ENCODE data around the gene NEMP1. TPM values are rescaled to one million over a fixed set of nuclear protein-coding genes. Genes with fewer than 3 reads are reported as not detected.
"Not testable (repeated sequence)": the region's sequence is repeated elsewhere in the genome, so short reads cannot be mapped to it uniquely, and the experiment has no call there.

NEMP1 gene
- total RNA-seq, result 77.0 and 80.6 TPM in 2 replicates

GRCh38 chr12:57078519-57079404 lies at the start of gene NEMP1:
Gene NEMP1, minus strand, starts transcription at chr12:57078791. Its CDS starts 46 bp downstream, at chr12:57078745.
- Mint-ChIP-seq H3K4me3 (peak within 1 kb of the TSS; percentile 100), H3K9me3 (no peaks in the 10 kb centered on the region), H3K4me1 (peaks cover 16% of the 10 kb centered on the region), H3K36me3 (ENCODE audit: low read depth) (peaks cover 18% of the 10 kb centered on the region), H3K27me3 (no peaks in the 10 kb centered on the region), H3K27ac (peak within 1 kb of the TSS; percentile 99)
- intact Hi-C loops (cut with micrococcal nuclease), result loop anchor here (1.0 to 2.0 kb wide), 4 partner anchors 9 to 14 kb away; no protein-coding TSS in a partner anchor
- peak; percentile 99 for DNase-seq

- H3K27ac Mint-ChIP-seq, result peak within 1 kb of the TSS; percentile 69
- peaks cover 5% of the 10 kb centered on the region for H3K36me3 Mint-ChIP-seq (ENCODE audit: low read depth)
- peaks cover 7% of the 10 kb centered on the region for H3K9me3 Mint-ChIP-seq
- H3K27me3 Mint-ChIP-seq, result peaks cover 59% of the 10 kb centered on the region
- peak within 1 kb of the TSS; percentile 88 for H3K4me3 Mint-ChIP-seq
- intact Hi-C loops (cut with micrococcal nuclease), result loop anchor here (1.0 kb wide), 1 partner anchor 17 kb away; the partner anchor contains the start of gene STAT6
- DNase-seq, result peak; percentile 92
- peaks cover 8% of the 10 kb centered on the region for H3K4me1 Mint-ChIP-seq
These were observed 49.3 kb upstream of the NEMP1 start, which contains the start of gene LRP1 for GRCh38 chr12:57127726-57128518. Gene LRP1, plus strand, starts transcription at chr12:57128483. Its CDS starts 482 bp downstream, at chr12:57128965.

GRCh38 chr12:57127101-57127725 lies 48.6 kb upstream of the NEMP1 start:
- Mint-ChIP-seq H3K4me3 (peak overlapping the region; percentile 88), H3K9me3 (peaks cover 7% of the 10 kb centered on the region), H3K27me3 (peaks cover 54% of the 10 kb centered on the region), H3K27ac (peak overlapping the region; percentile 31), H3K36me3 (ENCODE audit: low read depth) (peaks cover 5% of the 10 kb centered on the region), H3K4me1 (peaks cover 8% of the 10 kb centered on the region)
- peak; percentile 89 for DNase-seq
- intact Hi-C loops (cut with micrococcal nuclease), result loop anchor here (1.0 kb wide), 1 partner anchor 16 kb away; the partner anchor contains the start of gene STAT6

GRCh38 chr12:57126561-57126960 lies 48.0 kb upstream of the NEMP1 start:
- Mint-ChIP-seq H3K36me3 (ENCODE audit: low read depth) (peaks cover 5% of the 10 kb centered on the region), H3K27me3 (peaks cover 51% of the 10 kb centered on the region), H3K27ac (no peak overlapping the region), H3K4me3 (peak overlapping the region; percentile 36), H3K4me1 (peaks cover 8% of the 10 kb centered on the region), H3K9me3 (peaks cover 7% of the 10 kb centered on the region)
- intact Hi-C loops (cut with micrococcal nuclease), result no loop called here
- DNase-seq, result no peak

GRCh38 chr12:57126061-57126460 lies 47.5 kb upstream of the NEMP1 start:
- Mint-ChIP-seq H3K27me3 (peaks cover 46% of the 10 kb centered on the region), H3K9me3 (peaks cover 7% of the 10 kb centered on the region), H3K36me3 (ENCODE audit: low read depth) (peaks cover 5% of the 10 kb centered on the region), H3K27ac (no peak overlapping the region), H3K4me1 (peaks cover 8% of the 10 kb centered on the region), H3K4me3 (no peak overlapping the region)
- DNase-seq, result no peak
- intact Hi-C loops (cut with micrococcal nuclease), result no loop called here

GRCh38 chr12:57124261-57124877 lies 45.8 kb upstream of the NEMP1 start:
- Mint-ChIP-seq H3K4me1 (peaks cover 4% of the 10 kb centered on the region), H3K9me3 (peaks cover 7% of the 10 kb centered on the region), H3K4me3 (no peak overlapping the region), H3K27me3 (peaks cover 31% of the 10 kb centered on the region), H3K36me3 (ENCODE audit: low read depth) (peaks cover 5% of the 10 kb centered on the region), H3K27ac (no peak overlapping the region)
- intact Hi-C loops (cut with micrococcal nuclease), result loop anchor here (1.0 to 2.0 kb wide), 2 partner anchors 48 to 59 kb away; no protein-coding TSS in a partner anchor
- peak; percentile 93 for DNase-seq

GRCh38 chr12:57123813-57124212 lies 45.2 kb upstream of the NEMP1 start:
- Mint-ChIP-seq H3K36me3 (ENCODE audit: low read depth) (peaks cover 5% of the 10 kb centered on the region), H3K4me3 (no peak overlapping the region), H3K27me3 (peaks cover 31% of the 10 kb centered on the region), H3K9me3 (peaks cover 7% of the 10 kb centered on the region), H3K4me1 (peaks cover 8% of the 10 kb centered on the region), H3K27ac (no peak overlapping the region)
- intact Hi-C loops (cut with micrococcal nuclease), result loop anchor here (1.0 to 2.0 kb wide), 2 partner anchors 49 to 59 kb away; no protein-coding TSS in a partner anchor
- no peak for DNase-seq

- H3K36me3 Mint-ChIP-seq (ENCODE audit: low read depth); H3K9me3 Mint-ChIP-seq; DNase-seq; intact Hi-C loops (cut with micrococcal nuclease); H3K27ac Mint-ChIP-seq; H3K4me1 Mint-ChIP-seq; H3K4me3 Mint-ChIP-seq: not testable (repeated sequence)
- H3K27me3 Mint-ChIP-seq, result peaks cover 28% of the 10 kb centered on the region
These were observed 42.1 kb upstream of the NEMP1 start for GRCh38 chr12:57120718-57121117.

GRCh38 chr12:57119294-57120085 lies 40.9 kb upstream of the NEMP1 start:
- no peak overlapping the region for H3K4me3 Mint-ChIP-seq
- H3K27ac Mint-ChIP-seq, result no peak overlapping the region
- no peak for DNase-seq
- H3K4me1 Mint-ChIP-seq, result peaks cover 7% of the 10 kb centered on the region
- H3K27me3 Mint-ChIP-seq, result peaks cover 19% of the 10 kb centered on the region
- H3K36me3 Mint-ChIP-seq (ENCODE audit: low read depth), result peaks cover 5% of the 10 kb centered on the region
- intact Hi-C loops (cut with micrococcal nuclease), result no loop called here
- peaks cover 7% of the 10 kb centered on the region for H3K9me3 Mint-ChIP-seq

GRCh38 chr12:57118711-57119271 lies 40.2 kb upstream of the NEMP1 start:
- Mint-ChIP-seq H3K4me1 (peaks cover 7% of the 10 kb centered on the region), H3K27ac (no peak overlapping the region), H3K4me3 (no peak overlapping the region), H3K9me3 (peaks cover 6% of the 10 kb centered on the region), H3K27me3 (peaks cover 16% of the 10 kb centered on the region), H3K36me3 (ENCODE audit: low read depth) (peaks cover 5% of the 10 kb centered on the region)
- no peak for DNase-seq
- intact Hi-C loops (cut with micrococcal nuclease), result no loop called here

GRCh38 chr12:57116580-57117281 lies 38.1 kb upstream of the NEMP1 start:
- intact Hi-C loops (cut with micrococcal nuclease), result no loop called here
- Mint-ChIP-seq H3K9me3 (no peaks in the 10 kb centered on the region), H3K4me1 (peaks cover 22% of the 10 kb centered on the region), H3K27ac (no peak overlapping the region), H3K4me3 (no peak overlapping the region), H3K27me3 (peaks cover 9% of the 10 kb centered on the region), H3K36me3 (ENCODE audit: low read depth) (no peaks in the 10 kb centered on the region)
- no peak for DNase-seq

All from activated CD4-positive, alpha-beta T cell treated with anti-CD3 and anti-CD28 coated beads, Interleukin-2, amount 10 ng/mL, durations not matched to agents 24 days and 14 days (primary cell).